H9 (cell line): ENCODE results near the gene NUTM2G. TPM values are rescaled to one million over a fixed set of nuclear protein-coding genes. Genes with fewer than 3 reads are reported as not detected.
A peak's percentile ranks its signal among the peaks of the same experiment; 100 is the strongest.
"Not testable (repeated sequence)": the region's sequence is repeated elsewhere in the genome, so short reads cannot be mapped to it uniquely, and the experiment has no call there.

Experiments
- DNase-seq: peaks from one replicate; pipeline ENCODE4 v3.0.0-alpha.2; 2017
- H2AFZ ChIP-seq: one replicate; pipeline ENCODE4 v1.6.1; 2013; ENCODE audit warnings: mild to moderate bottlenecking, low read length, control low read depth, moderate library complexity
- H2AK5ac ChIP-seq: 2 replicates; pipeline ENCODE4 v1.6.1; 2013; ENCODE audit warnings: low read length, control low read depth, mixed read lengths; ENCODE audit not compliant: insufficient read length
- H2BK120ac ChIP-seq: one replicate; pipeline ENCODE4 v1.6.1; 2013; ENCODE audit warnings: low read depth, mild to moderate bottlenecking, low read length, control low read depth, inconsistent platforms; ENCODE audit not compliant: poor library complexity, severe bottlenecking
- H2BK12ac ChIP-seq: 2 replicates; pipeline ENCODE4 v1.6.1; 2013; ENCODE audit warnings: low read length, control low read depth, mixed read lengths, low read depth; ENCODE audit not compliant: insufficient read length
- H2BK15ac ChIP-seq: 2 replicates; pipeline ENCODE4 v1.6.1; 2013; ENCODE audit warnings: low read depth, low read length, control low read depth
- H2BK20ac ChIP-seq: one replicate; pipeline ENCODE4 v1.6.1; 2013; ENCODE audit warnings: low read depth, mild to moderate bottlenecking, low read length, control low read depth, inconsistent platforms; ENCODE audit not compliant: poor library complexity, severe bottlenecking
- H2BK5ac ChIP-seq: 2 replicates; pipeline ENCODE4 v1.6.1; 2013; ENCODE audit warnings: low read length, control low read depth, mixed read lengths; ENCODE audit not compliant: insufficient read length
- H3K14ac ChIP-seq: 2 replicates; pipeline ENCODE4 v1.6.1; 2013; ENCODE audit warnings: low read length, control low read depth; ENCODE audit not compliant: insufficient read depth
- H3K18ac ChIP-seq: 2 replicates; pipeline ENCODE4 v1.6.1; 2013; ENCODE audit warnings: low read depth, mild to moderate bottlenecking, mixed read lengths, low read length, control low read depth; ENCODE audit not compliant: insufficient read length
- H3K23ac ChIP-seq: 2 replicates; pipeline ENCODE4 v1.6.1; 2013; ENCODE audit warnings: low read length, control low read depth, mixed read lengths, low read depth; ENCODE audit not compliant: insufficient read length
- H3K23me2 ChIP-seq: 2 replicates; pipeline ENCODE4 v1.6.1; 2013; ENCODE audit warnings: low read depth, mild to moderate bottlenecking, mixed read lengths, low read length, control low read depth; ENCODE audit not compliant: insufficient read length, poor library complexity, severe bottlenecking
- H3K27ac ChIP-seq: 2 replicates; pipeline ENCODE4 v1.5.1; 2013; ENCODE audit warnings: low read length, control low read depth, mixed read lengths, low read depth; ENCODE audit not compliant: insufficient read length
- H3K27me3 ChIP-seq: 2 replicates; pipeline ENCODE4 v1.6.1; 2013; ENCODE audit warnings: low read length, control low read depth, inconsistent platforms; ENCODE audit not compliant: insufficient read depth
- H3K4ac ChIP-seq: 2 replicates; pipeline ENCODE4 v1.6.1; 2013; ENCODE audit warnings: low read depth, mild to moderate bottlenecking, control low read depth, inconsistent platforms, low read length, moderate library complexity
- H3K4me1 ChIP-seq: 2 replicates; pipeline ENCODE4 v1.6.1; 2013; ENCODE audit warnings: low read length, control low read depth, inconsistent platforms; ENCODE audit not compliant: insufficient read depth
- H3K4me2 ChIP-seq: 2 replicates; pipeline ENCODE4 v1.6.1; 2013; ENCODE audit warnings: low read length, control low read depth, mixed read lengths; ENCODE audit not compliant: insufficient read length, insufficient read depth
- H3K56ac ChIP-seq: 2 replicates; pipeline ENCODE4 v1.6.1; 2013; ENCODE audit warnings: low read depth, mild to moderate bottlenecking, mixed read lengths, low read length, control low read depth; ENCODE audit not compliant: insufficient read length
- H3K79me1 ChIP-seq: 2 replicates; pipeline ENCODE4 v1.6.1; 2013; ENCODE audit warnings: low read depth, mild to moderate bottlenecking, moderate library complexity, low read length, control low read depth, inconsistent platforms; ENCODE audit not compliant: insufficient read depth, poor library complexity, severe bottlenecking
- H3K79me2 ChIP-seq: 2 replicates; pipeline ENCODE4 v1.6.1; 2013; ENCODE audit warnings: low read length, control low read depth, inconsistent platforms; ENCODE audit not compliant: insufficient read depth
- H3K9ac ChIP-seq: 2 replicates; pipeline ENCODE4 v1.6.1; 2013; ENCODE audit warnings: low read length, control low read depth, mixed read lengths; ENCODE audit not compliant: insufficient read length; ENCODE audit errors: extremely low read depth
- H3K9me3 ChIP-seq: one replicate; pipeline ENCODE4 v1.6.1; 2013; ENCODE audit warnings: low read depth, low read length, inconsistent platforms; ENCODE audit not compliant: control insufficient read depth
- H3T11ph ChIP-seq: one replicate; pipeline ENCODE4 v1.6.1; 2013; ENCODE audit warnings: mild to moderate bottlenecking, low read length, control low read depth, inconsistent platforms
- H4K20me1 ChIP-seq: one replicate; pipeline ENCODE4 v1.6.1; 2013; ENCODE audit not compliant: control insufficient read depth, insufficient read length, insufficient read depth
- H4K5ac ChIP-seq: 2 replicates; pipeline ENCODE4 v1.6.1; 2013; ENCODE audit warnings: low read depth, mild to moderate bottlenecking, mixed read lengths, low read length, control low read depth; ENCODE audit not compliant: insufficient read length
- H4K8ac ChIP-seq: replicated peaks from 2 replicates; pipeline ENCODE4 v1.6.1; 2013; ENCODE audit warnings: low read length, control low read depth, mixed read lengths, low read depth; ENCODE audit not compliant: insufficient read length
- H4K91ac ChIP-seq: 2 replicates; pipeline ENCODE4 v1.6.1; 2013; ENCODE audit warnings: low read depth, mild to moderate bottlenecking, moderate library complexity, mixed read lengths, low read length, control low read depth; ENCODE audit not compliant: insufficient read length
- H3K27ac Mint-ChIP-seq, 3 experiments: 2 replicates in 2 of 3; 3 replicates in 1 of 3; pipeline ENCODE4 v1.8.0; 2020 to 2021; ENCODE audit warnings: mixed read lengths in 3 of 3, mild to moderate bottlenecking in 1 of 3, moderate library complexity in 1 of 3
- H3K27me3 Mint-ChIP-seq: 2 replicates; pipeline ENCODE4 v1.8.0; 2021; ENCODE audit warnings: low read depth, mild to moderate bottlenecking, moderate library complexity, mixed read lengths
- H3K36me3 Mint-ChIP-seq, 3 experiments: 2 replicates in 2 of 3; 3 replicates in 1 of 3; pipeline ENCODE4 v1.8.0; 2020 to 2021; ENCODE audit warnings: low read depth in 3 of 3, mixed read lengths in 3 of 3; ENCODE audit not compliant: insufficient read depth in 1 of 3
- H3K4me1 Mint-ChIP-seq, 2 experiments: 2 replicates each; pipeline ENCODE4 v1.8.0; 2020; ENCODE audit warnings: mixed read lengths in 2 of 2
- H3K4me3 Mint-ChIP-seq, 2 experiments: 2 replicates in 1 of 2; 3 replicates in 1 of 2; pipeline ENCODE4 v1.8.0; 2020 to 2021; ENCODE audit warnings: mild to moderate bottlenecking in 2 of 2, mixed read lengths in 2 of 2, moderate library complexity in 1 of 2
- H3K9me3 Mint-ChIP-seq, 2 experiments: 2 replicates in 1 of 2; 3 replicates in 1 of 2; pipeline ENCODE4 v1.8.0; 2020; ENCODE audit warnings: mild to moderate bottlenecking in 2 of 2, mixed read lengths in 2 of 2, moderate library complexity in 1 of 2
- WGBS: extraction: QIAGEN DNeasy Blood & Tissue Kit; methylation state at CpG from one replicate; pipeline ENCODE4 v1.1.7; 2013; ENCODE audit warnings: missing lambda C conversion rate, low lambda C conversion rate, mixed read lengths; ENCODE audit not compliant: insufficient read length; ENCODE audit errors: extremely low coverage; 5-methylcytosine and 5-hydroxymethylcytosine counted together
- total RNA-seq: library from RNA; stranded (reverse); gene quantifications from 2 replicates; pipeline ENCODE4 v1.2.1, GENCODE V29; 2021

The NUTM2G gene
- total RNA-seq, 1 experiment from 2014 or later = 0.57 TPM

- H3K9ac ChIP-seq, H2BK15ac ChIP-seq, H3K4me2 ChIP-seq, H3K27me3 Mint-ChIP-seq, H3K23me2 ChIP-seq, H3K27me3 ChIP-seq, H3K36me3 Mint-ChIP-seq, H4K5ac ChIP-seq, H2AFZ ChIP-seq, H3K18ac ChIP-seq, H3K14ac ChIP-seq, H3K9me3 Mint-ChIP-seq, H3K4me3 Mint-ChIP-seq, H4K8ac ChIP-seq, H3K79me2 ChIP-seq, H2AK5ac ChIP-seq, H2BK5ac ChIP-seq, H3K4me1 ChIP-seq, DNase-seq, H2BK120ac ChIP-seq, H3K79me1 ChIP-seq, H2BK20ac ChIP-seq, H3K23ac ChIP-seq, H3K4ac ChIP-seq, H3K9me3 ChIP-seq, H3K56ac ChIP-seq, H3K27ac ChIP-seq, H3T11ph ChIP-seq, H4K91ac ChIP-seq, H2BK12ac ChIP-seq, H4K20me1 ChIP-seq: not testable (repeated sequence)
- WGBS = no CpG with 5 or more reads among the region's 7 CpGs
- Mint-ChIP-seq H3K4me1 (peaks cover 14 to 16% of the 10 kb centered on the region in 2 experiments), H3K27ac (peak overlapping the region in 2 of 3 experiments; percentile 47; a peak in 3 of 7 replicates)
Measured at GRCh38 chr9:96983496-96984122, 55.0 kb downstream of the NUTM2G start.

GRCh38 chr9:96984139-96984538 is 55.5 kb downstream of the NUTM2G start:
- H3K14ac ChIP-seq, H2AFZ ChIP-seq, DNase-seq, H3K23ac ChIP-seq, H3K23me2 ChIP-seq, H2BK120ac ChIP-seq, H3K79me1 ChIP-seq, H2BK5ac ChIP-seq, H2BK20ac ChIP-seq, H3K27ac ChIP-seq, H4K20me1 ChIP-seq, H3K9ac ChIP-seq, H3K4me3 Mint-ChIP-seq, H3K9me3 ChIP-seq, H2BK15ac ChIP-seq, H3K4ac ChIP-seq, H3K18ac ChIP-seq, H3K56ac ChIP-seq, H3K9me3 Mint-ChIP-seq, H4K8ac ChIP-seq, H3K36me3 Mint-ChIP-seq, H4K91ac ChIP-seq, H3K27me3 ChIP-seq, H3K4me1 ChIP-seq, H3K79me2 ChIP-seq, H4K5ac ChIP-seq, H2AK5ac ChIP-seq, H3K27me3 Mint-ChIP-seq, H3K4me2 ChIP-seq, H3T11ph ChIP-seq, H2BK12ac ChIP-seq: not testable (repeated sequence)
- peak overlapping the region in 1 of 3 experiments; percentile 47; a peak in 2 of 7 replicates for H3K27ac Mint-ChIP-seq
- WGBS = no CpG with 5 or more reads among the region's 3 CpGs
- peaks cover 14 to 17% of the 10 kb centered on the region in 2 experiments for H3K4me1 Mint-ChIP-seq
